PC-9 (cell line): ENCODE results near the gene ACTR1B.

ENCODE experiments used
- CTCF ChIP-seq: fragments of 200-600 bp; sonication (generic); conservative IDR thresholded peaks from 2 replicates; pipeline ENCODE4 v1.6.1; 2017; ENCODE audit warnings: mixed run types, antibody characterized with exemption, mild to moderate bottlenecking, moderate library complexity
- EZH2 ChIP-seq: fragments of 200-600 bp; sonication (generic); IDR thresholded peaks from 2 replicates; pipeline ENCODE4 v1.8.0; 2017; ENCODE audit warnings: antibody characterized with exemption, low read depth

GRCh38 chr2:97712693-97713295, 49.0 kb upstream of the ACTR1B start:
- no peak for TF ChIP-seq CTCF
- TF ChIP-seq EZH2: no peak
